Endothelial cell of umbilical vein (primary cell): ENCODE data around the gene PRMT7. TPM values are rescaled to one million over a fixed set of nuclear protein-coding genes. Genes with fewer than 3 reads are reported as not detected.

Experiments
- BruUV-seq: library from RNA; stranded (reverse); fragments of 400-500 nt; replicated peaks from 2 replicates; lab custom pipeline; 2021; lab: Mats Ljungman, UMichigan
- CTCF ChIA-PET: fragments of 300-600, 350-600 bp; sonication (Branson Sonifier 250); formaldehyde crosslinking; loops from one replicate; lab custom pipeline; 2021; ENCODE audit warnings: antibody characterized with exemption, inconsistent platforms; lab: Charles Lee
- POLR2A ChIA-PET: fragments of 300-600, 350-600 bp; sonication (Branson Sonifier 250); formaldehyde crosslinking; loops from one replicate; lab custom pipeline; 2021; ENCODE audit warnings: antibody characterized with exemption, inconsistent platforms; lab: Charles Lee
- DNase-seq: peaks from one replicate; pipeline ENCODE4 v3.0.0-alpha.2; 2011; ENCODE audit warnings: low read depth, low spot score
- FAIRE-seq: peaks from 2 replicates; lab custom pipeline; 2011; peaks lifted over from hg19 to GRCh38; lab: Jason Lieb, UNC
- H2AFZ ChIP-seq: 2 replicates; pipeline ENCODE4 v1.6.0; 2012; ENCODE audit warnings: low read depth, low read length, control low read depth, inconsistent platforms
- H3K27ac ChIP-seq: 2 replicates; pipeline ENCODE4 v1.5.1; 2011; ENCODE audit warnings: low read depth, mild to moderate bottlenecking, control low read depth, low read length, moderate library complexity; ENCODE audit not compliant: insufficient read depth
- H3K27me3 ChIP-seq, 2 experiments: 2 replicates each; pipeline versions ENCODE4 v1.6.0 to v1.6.1; 2011; ENCODE audit warnings: low read length in 2 of 2, mixed read lengths in 1 of 2; ENCODE audit not compliant: control insufficient read depth in 2 of 2, insufficient read depth in 2 of 2
- H3K36me3 ChIP-seq, 2 experiments: 2 replicates in 1 of 2; 3 replicates in 1 of 2; pipeline ENCODE4 v1.5.1; 2011; ENCODE audit warnings: low read length in 2 of 2, mild to moderate bottlenecking in 1 of 2, moderate library complexity in 1 of 2; ENCODE audit not compliant: control insufficient read depth in 2 of 2, insufficient read depth in 2 of 2; ENCODE audit errors: extremely low read depth in 1 of 2
- H3K4me1 ChIP-seq: 3 replicates; pipeline ENCODE4 v1.5.1; 2011; ENCODE audit warnings: mild to moderate bottlenecking, low read length; ENCODE audit not compliant: control insufficient read depth, insufficient read depth; ENCODE audit errors: extremely low read depth
- H3K4me2 ChIP-seq: 2 replicates; pipeline ENCODE4 v1.6.1; 2011; ENCODE audit warnings: low read length, control low read depth, mixed read lengths; ENCODE audit not compliant: insufficient read depth
- H3K4me3 ChIP-seq, 3 experiments: fragments of 200-600 bp in 1 of 3; sonication (generic), shearing (Covaris generic) in 1 of 3; replicated peaks in 1 of 3; 2 replicates each; pipeline ENCODE4 v1.5.1; 2011 to 2016; ENCODE audit warnings: control low read depth in 3 of 3, low read length in 3 of 3, mild to moderate bottlenecking in 2 of 3, inconsistent platforms in 1 of 3, low read depth in 1 of 3, moderate library complexity in 1 of 3; ENCODE audit not compliant: insufficient read depth in 1 of 3
- H3K79me2 ChIP-seq: 2 replicates; pipeline ENCODE4 v1.6.0; 2012; ENCODE audit warnings: low read length, inconsistent platforms; ENCODE audit not compliant: control insufficient read depth, insufficient read depth
- H3K9ac ChIP-seq: replicated peaks from 2 replicates; pipeline ENCODE3; 2011; ENCODE audit warnings: low read length, control low read depth; ENCODE audit not compliant: insufficient read depth; ENCODE audit errors: extremely low read depth
- H3K9me1 ChIP-seq: replicated peaks from 3 replicates; pipeline ENCODE4 v1.6.0; 2011; ENCODE audit warnings: mild to moderate bottlenecking, low read length; ENCODE audit not compliant: control insufficient read depth, insufficient read depth; ENCODE audit errors: extremely low read depth
- H3K9me3 ChIP-seq: replicated peaks from 2 replicates; pipeline ENCODE4 v1.5.1; 2012; ENCODE audit warnings: low read length, inconsistent platforms; ENCODE audit not compliant: control insufficient read depth, insufficient read depth
- H4K20me1 ChIP-seq: replicated peaks from 2 replicates; pipeline ENCODE3; 2011; ENCODE audit warnings: mild to moderate bottlenecking, low read length; ENCODE audit not compliant: control insufficient read depth, insufficient read depth; ENCODE audit errors: extremely low read depth
- CTCF ChIP-seq, 2 donors: IDR thresholded peaks; 1 replicate in 1 of 2; 2 replicates in 1 of 2; pipeline ENCODE4 v1.5.1; 2011; ENCODE audit warnings: low read length in 2 of 2, mild to moderate bottlenecking in 2 of 2, moderate library complexity in 2 of 2, control low read depth in 1 of 2, inconsistent platforms in 1 of 2, low read depth in 1 of 2; ENCODE audit not compliant: insufficient read depth in 1 of 2; ENCODE audit errors: extremely low read depth in 1 of 2
- EZH2 ChIP-seq: IDR thresholded peaks from 2 replicates; pipeline ENCODE4 v1.6.1; 2012; ENCODE audit warnings: borderline replicate concordance, low read depth, mild to moderate bottlenecking, moderate library complexity, low read length, inconsistent platforms; ENCODE audit not compliant: severe bottlenecking
- FOS ChIP-seq: IDR thresholded peaks from 2 replicates; pipeline ENCODE4 v1.6.1; 2011; ENCODE audit warnings: mild to moderate bottlenecking, low read length, moderate library complexity, borderline replicate concordance; ENCODE audit not compliant: insufficient read depth
- GATA2 ChIP-seq: IDR thresholded peaks from 2 replicates; pipeline ENCODE4 v1.7.0; 2011; ENCODE audit warnings: low read depth, mild to moderate bottlenecking, moderate library complexity, mixed read lengths, low read length; ENCODE audit not compliant: insufficient read length, insufficient read depth
- JUN ChIP-seq: IDR thresholded peaks from 2 replicates; pipeline ENCODE4 v1.6.1; 2011; ENCODE audit warnings: borderline replicate concordance, low read depth; ENCODE audit not compliant: insufficient read length, insufficient read depth
- MAX ChIP-seq: IDR thresholded peaks from 2 replicates; pipeline ENCODE4 v1.6.1; 2011; ENCODE audit not compliant: insufficient read depth, insufficient read length
- MYC ChIP-seq: IDR thresholded peaks from one replicate; pipeline ENCODE4 v1.6.1; 2011; ENCODE audit warnings: mild to moderate bottlenecking, low read depth, low read length
- POLR2A ChIP-seq: IDR thresholded peaks from 2 replicates; pipeline ENCODE4 v1.6.1; 2012; ENCODE audit warnings: low read depth, mild to moderate bottlenecking, control low read depth, low read length
- POLR2AphosphoS5 ChIP-seq: IDR thresholded peaks from 2 replicates; pipeline ENCODE4 v1.6.1; 2012; ENCODE audit warnings: low read depth, mild to moderate bottlenecking, control low read depth, low read length, moderate library complexity; ENCODE audit not compliant: insufficient read depth
- dilution Hi-C: fragments of 300-500 bp; cut with MboI; formaldehyde crosslinking; loops from one replicate; pipeline ENCODE4 v1.15.0; 2019; ENCODE audit warnings: low sequenced_read_pairs; ENCODE audit not compliant: extremely low pct_ligation_motif_present
- intact Hi-C: fragments of 100-400 bp; cut with micrococcal nuclease; formaldehyde crosslinking; loops from one replicate; pipeline ENCODE4 v1.10.0; 2022
- polyA plus RNA-seq, 4 experiments: library from polyadenylated mRNA; depleted of rRNA in 3 of 4; stranded (reverse) in 3 of 4; unstranded in 1 of 4; fragments of >200 nt; gene quantifications; 2 replicates each; pipeline versions ENCODE4 v1.2.1 to v1.2.3, GENCODE V29; 2011 to 2012; ENCODE audit warnings: missing spikeins in 1 of 4
- total RNA-seq: library from RNA; stranded (reverse); gene quantifications from 2 replicates; pipeline ENCODE4 v1.2.3, GENCODE V29; 2021

Gene PRMT7
- total and polyA plus RNA-seq, 2 donors (not counting 3 experiments of a cell fraction or from before 2014, with no cell fraction given): 43.4 to 57.9 TPM

GRCh38 chr16:68265078-68265920, 45.5 kb upstream of the PRMT7 start:
- H3K27me3 ChIP-seq: no peaks in the 10 kb centered on the region
- intact Hi-C loops: loop anchor here (1.0 to 2.0 kb wide), 2 partner anchors 20 to 45 kb away; partner anchors contain the start of genes PLA2G15 and SLC7A6OS
- H3K4me1 ChIP-seq: peaks cover 25% of the 10 kb centered on the region
- peak overlapping the region; percentile 44 to 69 (median 66) for H3K4me3 ChIP-seq
- peaks cover 58% of the 10 kb centered on the region for H3K79me2 ChIP-seq
- H3K4me2 ChIP-seq: peak overlapping the region; percentile 79
- peak overlapping the region; percentile 91 for H3K27ac ChIP-seq
- H4K20me1 ChIP-seq: no peaks in the 10 kb centered on the region
- BruUV-seq: TSS peak; percentile 36
- DNase-seq (peak; percentile 60), FAIRE-seq (peak; percentile 90)
- H3K9me3 ChIP-seq: no peaks in the 10 kb centered on the region
- no peak for TF ChIP-seq CTCF (IDR thresholded peaks at IDR 0.05; ENCODE audit: extremely low read depth in 1 of 2, insufficient read depth in 1 of 2, low read depth in 1 of 2, low read length in 2 of 2)
- TF ChIP-seq JUN: no peak
- no peak for TF ChIP-seq FOS
- TF ChIP-seq MYC: no peak
- TF ChIP-seq EZH2: no peak
- TF ChIP-seq GATA2: no peak
- no peak for TF ChIP-seq MAX
- peak; percentile 57 for TF ChIP-seq POLR2A
- peak; percentile 29 for TF ChIP-seq POLR2AphosphoS5
- peak overlapping the region; percentile 91 for H3K9ac ChIP-seq
- peaks cover 0 to 4% of the 10 kb centered on the region in 2 experiments for H3K36me3 ChIP-seq
- no peaks in the 10 kb centered on the region for H3K9me1 ChIP-seq
- dilution Hi-C loops: no loop called here
- CTCF ChIA-PET: interaction anchor here (1.6 to 6.3 kb wide), 8 partner anchors 14 to 64 kb away, joined by 9 to 212 read pairs (median 66); partner anchors contain the start of genes PLA2G15, PRMT7 and SLC7A6OS
- POLR2A ChIA-PET: interaction anchor here (1.5 to 1.9 kb wide), 2 partner anchors 25 to 60 kb away, joined by 3 to 9 read pairs; no protein-coding TSS in a partner anchor
- H2AFZ ChIP-seq: peak overlapping the region; percentile 73
